K562 (cell line): ENCODE measurements around the gene MAPK1IP1L. TPM values are rescaled to one million over a fixed set of nuclear protein-coding genes. Genes with fewer than 3 reads are reported as not detected.
A peak's percentile ranks its signal among the peaks of the same experiment; 100 is the strongest.

Experiments
- CBFB ChIP-seq: sonication (generic); formaldehyde crosslinking; IDR thresholded peaks from 2 replicates; pipeline ENCODE4 v1.4.0; 2020; ENCODE audit warnings: mild to moderate bottlenecking, missing genetic modification reagents
- CC2D1A ChIP-seq: fragments of 450-650 bp; IDR thresholded peaks from 2 replicates; pipeline ENCODE4 v1.6.1; 2017; ENCODE audit warnings: mild to moderate bottlenecking
- CREB1 ChIP-seq, 2 experiments: sonication (generic) in 1 of 2; formaldehyde crosslinking in 1 of 2; IDR thresholded peaks; 2 replicates each; pipeline versions ENCODE4 v1.6.1 to v1.8.0; 2012 to 2022; ENCODE audit warnings: inconsistent platforms in 1 of 2, mild to moderate bottlenecking in 1 of 2, missing genetic modification reagents in 1 of 2, moderate library complexity in 1 of 2
- EHMT2 ChIP-seq: fragments of 450-650 bp; IDR thresholded peaks from 2 replicates; pipeline ENCODE4 v1.6.1; 2018; ENCODE audit warnings: antibody characterized with exemption
- GABPB2 ChIP-seq: fragments of 250-450 bp; sonication (Bioruptor Pico); conservative IDR thresholded peaks from 2 replicates; pipeline ENCODE4 v1.5.1; 2021; ENCODE audit warnings: mild to moderate bottlenecking
- HMG20B ChIP-seq: fragments of 250-450 bp; sonication (Bioruptor Pico); IDR thresholded peaks from 2 replicates; pipeline ENCODE4 v1.5.0; 2021; ENCODE audit warnings: mild to moderate bottlenecking
- HMGN3 ChIP-seq: IDR thresholded peaks from 2 replicates; pipeline ENCODE4 v1.6.1; 2011; ENCODE audit warnings: borderline replicate concordance, low read depth, mild to moderate bottlenecking, mixed read lengths, low read length; ENCODE audit not compliant: insufficient read length; ENCODE audit errors: extremely low read depth
- HNRNPL ChIP-seq: fragments of 200-400 bp; formaldehyde crosslinking; IDR thresholded peaks from 2 replicates; pipeline ENCODE4 v1.6.1; 2017; ENCODE audit warnings: low read depth, mild to moderate bottlenecking, low read length
- JUND ChIP-seq, 2 experiments: IDR thresholded peaks; 2 replicates in 1 of 2; 3 replicates in 1 of 2; pipeline ENCODE4 v1.6.1; 2011; ENCODE audit warnings: borderline replicate concordance in 2 of 2, low read depth in 2 of 2, low read length in 2 of 2, improper control_type of control experiment in 1 of 2, missing biosample characterization in 1 of 2, missing genetic modification characterization in 1 of 2, missing genetic modification reagents in 1 of 2
- KDM1A ChIP-seq, 2 experiments: fragments of 450-650 bp; IDR thresholded peaks; 2 replicates each; pipeline ENCODE4 v1.6.1; 2016; ENCODE audit warnings: mild to moderate bottlenecking in 2 of 2
- KLF10 ChIP-seq: fragments of 250-450 bp; sonication (Bioruptor Pico); IDR thresholded peaks from 2 replicates; pipeline ENCODE4 v1.6.1; 2021; ENCODE audit warnings: matching md5 sums
- NCOA1 ChIP-seq: fragments of 450-650 bp; IDR thresholded peaks from 2 replicates; pipeline ENCODE4 v1.6.1; 2016; ENCODE audit warnings: low read depth
- NFIX ChIP-seq: fragments of 250-450 bp; sonication (Bioruptor Pico); IDR thresholded peaks from 2 replicates; pipeline ENCODE4 v1.4.0; 2020; ENCODE audit warnings: low read depth, mild to moderate bottlenecking, moderate library complexity
- NR1H2 ChIP-seq: sonication (generic); formaldehyde crosslinking; IDR thresholded peaks from 2 replicates; pipeline ENCODE4 v1.4.0; 2020; ENCODE audit warnings: mild to moderate bottlenecking, missing genetic modification reagents
- RBM34 ChIP-seq: fragments of 200-400 bp; formaldehyde crosslinking; IDR thresholded peaks from 2 replicates; pipeline ENCODE4 v1.6.1; 2018; ENCODE audit warnings: low read length, borderline replicate concordance; ENCODE audit not compliant: insufficient read depth
- SMARCA4 ChIP-seq: fragments of 450-650 bp; IDR thresholded peaks from 2 replicates; pipeline ENCODE4 v1.6.1; 2016
- SNIP1 ChIP-seq: fragments of 450-650 bp; IDR thresholded peaks from 2 replicates; pipeline ENCODE4 v1.7.1; 2017; ENCODE audit warnings: low read depth, mild to moderate bottlenecking
- WHSC1 ChIP-seq: IDR thresholded peaks from one replicate; pipeline ENCODE4 v1.6.1; 2012; ENCODE audit warnings: low read length, control low read depth, inconsistent platforms
- XRCC4 ChIP-seq: IDR thresholded peaks from one replicate; pipeline ENCODE4 v1.6.1; 2011; ENCODE audit not compliant: insufficient read depth, insufficient read length; ENCODE audit errors: extremely low read depth
- ZBTB8A ChIP-seq: fragments of 450-650 bp; IDR thresholded peaks from 2 replicates; pipeline ENCODE4 v1.6.1; 2018; ENCODE audit warnings: mild to moderate bottlenecking, moderate library complexity; ENCODE audit not compliant: partially characterized antibody
- ZC3H8 ChIP-seq: fragments of 450-650 bp; IDR thresholded peaks from 2 replicates; pipeline ENCODE4 v1.6.1; 2017
- ZNF133 ChIP-seq: fragments of 250-450 bp; sonication (Bioruptor Pico); IDR thresholded peaks from 2 replicates; pipeline ENCODE4 v1.4.0; 2020; ENCODE audit warnings: mild to moderate bottlenecking
- ZNF354B ChIP-seq: fragments of 250-450 bp; sonication (Bioruptor Pico); IDR thresholded peaks from 2 replicates; pipeline ENCODE4 v1.4.0; 2020
- ZNF696 ChIP-seq: fragments of 250-450 bp; sonication (Bioruptor Pico); conservative IDR thresholded peaks from 2 replicates; pipeline ENCODE4 v1.4.0; 2020; ENCODE audit warnings: mild to moderate bottlenecking, moderate library complexity
- ZZZ3 ChIP-seq: fragments of 450-650 bp; IDR thresholded peaks from 2 replicates; pipeline ENCODE4 v1.6.1; 2016; ENCODE audit warnings: antibody characterized with exemption, mild to moderate bottlenecking, moderate library complexity
- polyA plus RNA-seq, 8 experiments: library from polyadenylated mRNA; depleted of rRNA in 4 of 8; stranded (reverse) in 5 of 8; unstranded in 3 of 8; fragments of >200 nt; fragmentation: Nextera tagmentation in 2 of 8; fragmentation: Illumina TruSeq in 1 of 8; extraction: Ambion mirVana in 2 of 8; extraction: Trizol in 1 of 8; gene quantifications; 2 replicates each; pipeline versions ENCODE4 v1.2.1 to v1.2.3, GENCODE V29; 2011 to 2014; ENCODE audit warnings: inconsistent platforms in 1 of 8, missing spikeins in 1 of 8
- total RNA-seq, 7 experiments: library from RNA; depleted of rRNA in 6 of 7; stranded (reverse); fragments of >200 nt in 6 of 7; fragmentation: Illumina TruSeq in 2 of 7; extraction: Trizol in 2 of 7; gene quantifications; 2 replicates each; pipeline versions ENCODE4 v1.2.1 to v1.2.3, GENCODE V29; 2011 to 2021; ENCODE audit warnings: low replicate concordance in 1 of 7
- TF ChIP-seq, protein P1 (sequence below): sonication (generic); formaldehyde crosslinking; IDR thresholded peaks from 2 replicates; pipeline ENCODE4 v1.8.1; 2023; ENCODE audit warnings: mild to moderate bottlenecking, missing genetic modification reagents, moderate library complexity
- TF ChIP-seq, protein P2 (sequence below): IDR thresholded peaks from 2 replicates; pipeline ENCODE4 v1.6.1; 2011; ENCODE audit warnings: borderline replicate concordance, low read depth, mild to moderate bottlenecking, moderate library complexity, low read length; ENCODE audit not compliant: insufficient read depth, poor library complexity, severe bottlenecking
- TF ChIP-seq, protein P3 (sequence below): sonication (generic); formaldehyde crosslinking; IDR thresholded peaks from 2 replicates; pipeline ENCODE4 v1.9.0; 2022; ENCODE audit warnings: mild to moderate bottlenecking, missing genetic modification reagents

MAPK1IP1L gene
- total and polyA plus RNA-seq, 9 of the 15 experiments (the other 6 are each of a cell fraction or from before 2014, with no cell fraction given): 32.7 to 99.4 (median 49.8) TPM

DNA sequence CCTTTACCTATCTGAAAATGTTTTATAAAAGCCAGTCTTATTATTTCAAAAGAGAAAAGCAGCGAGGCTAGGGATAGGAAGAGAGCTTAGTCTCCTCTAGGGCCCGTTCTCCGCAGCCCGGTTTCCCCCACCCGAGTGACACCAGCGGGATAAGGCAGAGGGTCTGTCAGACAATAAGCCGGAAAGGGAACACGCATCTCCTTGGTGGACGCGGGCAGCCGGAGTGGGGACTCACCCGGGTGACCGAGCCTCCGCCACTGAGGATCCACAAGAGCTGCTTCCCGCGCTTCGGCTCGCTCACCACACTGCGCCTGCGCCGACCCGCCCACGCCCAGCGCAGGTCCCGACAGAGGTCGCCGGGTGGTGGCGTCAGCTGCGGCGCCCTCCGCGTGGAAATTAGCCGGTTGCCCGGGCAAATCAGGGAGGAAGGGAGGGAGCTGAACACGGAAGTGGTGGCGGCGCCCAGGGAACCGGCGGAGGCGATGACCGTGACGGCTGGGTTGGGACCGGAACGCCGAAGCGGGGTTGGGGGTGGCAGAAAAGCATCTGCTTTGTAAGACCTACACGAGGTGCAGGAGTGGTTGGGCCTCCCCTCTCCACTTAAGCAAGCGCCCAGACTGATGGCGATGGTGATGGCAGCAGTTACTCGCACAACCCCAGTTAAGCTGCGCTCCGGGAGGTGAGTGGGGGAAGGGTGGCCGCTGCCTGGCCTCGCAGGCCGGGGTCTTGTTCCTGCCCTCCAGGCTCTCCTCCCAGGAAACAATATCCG, 24.5 kb upstream of the MAPK1IP1L start, which contains the start of the genes SOCS4 and WDHD1 (continued):
- TF ChIP-seq ZZZ3: peak; percentile 71
- TF ChIP-seq ZC3H8: no peak
- no peak for TF ChIP-seq CC2D1A
- TF ChIP-seq, protein P1, sequence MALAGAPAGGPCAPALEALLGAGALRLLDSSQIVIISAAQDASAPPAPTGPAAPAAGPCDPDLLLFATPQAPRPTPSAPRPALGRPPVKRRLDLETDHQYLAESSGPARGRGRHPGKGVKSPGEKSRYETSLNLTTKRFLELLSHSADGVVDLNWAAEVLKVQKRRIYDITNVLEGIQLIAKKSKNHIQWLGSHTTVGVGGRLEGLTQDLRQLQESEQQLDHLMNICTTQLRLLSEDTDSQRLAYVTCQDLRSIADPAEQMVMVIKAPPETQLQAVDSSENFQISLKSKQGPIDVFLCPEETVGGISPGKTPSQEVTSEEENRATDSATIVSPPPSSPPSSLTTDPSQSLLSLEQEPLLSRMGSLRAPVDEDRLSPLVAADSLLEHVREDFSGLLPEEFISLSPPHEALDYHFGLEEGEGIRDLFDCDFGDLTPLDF (CRISPR knock-in tag): peak; percentile 90
- no peak for TF ChIP-seq HMG20B (CRISPR knock-in tag)
- no peak for TF ChIP-seq ZNF354B (CRISPR knock-in tag)
- no peak for TF ChIP-seq XRCC4
- no peak for TF ChIP-seq EHMT2
- TF ChIP-seq KLF10 (CRISPR knock-in tag): no peak
- TF ChIP-seq HMGN3: no peak
- TF ChIP-seq ZNF696 (CRISPR knock-in tag): no peak
- TF ChIP-seq CBFB: no peak
- no peak for TF ChIP-seq NFIX (CRISPR knock-in tag)
- TF ChIP-seq SMARCA4: no peak
- TF ChIP-seq, protein P2, sequence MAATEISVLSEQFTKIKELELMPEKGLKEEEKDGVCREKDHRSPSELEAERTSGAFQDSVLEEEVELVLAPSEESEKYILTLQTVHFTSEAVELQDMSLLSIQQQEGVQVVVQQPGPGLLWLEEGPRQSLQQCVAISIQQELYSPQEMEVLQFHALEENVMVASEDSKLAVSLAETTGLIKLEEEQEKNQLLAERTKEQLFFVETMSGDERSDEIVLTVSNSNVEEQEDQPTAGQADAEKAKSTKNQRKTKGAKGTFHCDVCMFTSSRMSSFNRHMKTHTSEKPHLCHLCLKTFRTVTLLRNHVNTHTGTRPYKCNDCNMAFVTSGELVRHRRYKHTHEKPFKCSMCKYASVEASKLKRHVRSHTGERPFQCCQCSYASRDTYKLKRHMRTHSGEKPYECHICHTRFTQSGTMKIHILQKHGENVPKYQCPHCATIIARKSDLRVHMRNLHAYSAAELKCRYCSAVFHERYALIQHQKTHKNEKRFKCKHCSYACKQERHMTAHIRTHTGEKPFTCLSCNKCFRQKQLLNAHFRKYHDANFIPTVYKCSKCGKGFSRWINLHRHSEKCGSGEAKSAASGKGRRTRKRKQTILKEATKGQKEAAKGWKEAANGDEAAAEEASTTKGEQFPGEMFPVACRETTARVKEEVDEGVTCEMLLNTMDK: peak; percentile 26
- peak; percentile 64 for TF ChIP-seq JUND (IDR thresholded peaks at IDR 0.05; ENCODE audit: borderline replicate concordance, low read depth, low read length)
- no peak; the same call in 2 of the 3 replicates for TF ChIP-seq JUND (tag; IDR thresholded peaks at IDR 0.05; ENCODE audit: borderline replicate concordance, low read depth, low read length)
- no peak for TF ChIP-seq GABPB2
- peak; percentile 97 for TF ChIP-seq CREB1 (IDR thresholded peaks at IDR 0.05)
- peak; percentile 96 for TF ChIP-seq CREB1 (CRISPR knock-in tag; IDR thresholded peaks at IDR 0.05)
- no peak for TF ChIP-seq SNIP1
- 0 out of 2 replicates have a peak, but pooled peaks have one; percentile 49 for TF ChIP-seq HNRNPL
- TF ChIP-seq WHSC1: no peak
- peak in 1 of 2 experiments; percentile 18; a peak in 1 of 4 replicates for TF ChIP-seq KDM1A (IDR thresholded peaks at IDR 0.05)
- TF ChIP-seq NR1H2 (CRISPR knock-in tag): no peak
- TF ChIP-seq NCOA1: no peak
- no peak for TF ChIP-seq RBM34
- TF ChIP-seq, protein P3, sequence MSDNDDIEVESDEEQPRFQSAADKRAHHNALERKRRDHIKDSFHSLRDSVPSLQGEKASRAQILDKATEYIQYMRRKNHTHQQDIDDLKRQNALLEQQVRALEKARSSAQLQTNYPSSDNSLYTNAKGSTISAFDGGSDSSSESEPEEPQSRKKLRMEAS (CRISPR knock-in tag): peak; percentile 89
- TF ChIP-seq ZNF133: no peak
- TF ChIP-seq ZBTB8A: no peak
